ENCODE results near the gene MGRN1. TPM values are rescaled to one million over a fixed set of nuclear protein-coding genes. Genes with fewer than 3 reads are reported as not detected.

MGRN1 gene
- total and polyA plus RNA-seq, 2 donors (not counting 1 experiment from before 2014, with no cell fraction given), result 5.4 to 26.1 TPM

GRCh38 chr16:4680673-4681470 lies 56.2 kb downstream of the MGRN1 start:
- peak overlapping the region in 3 of 4 experiments; percentile 23 to 54 (median 37) for H3K4me3 ChIP-seq (replicated peaks in 1 of 4; ENCODE audit: control extremely low read depth in 1 of 4, insufficient read depth in 1 of 4, low read depth in 3 of 4, low read length in 4 of 4)
- H3K79me2 ChIP-seq (ENCODE audit: control insufficient read depth, insufficient read depth, low read length), result no peaks in the 10 kb centered on the region
- H3K27me3 ChIP-seq (ENCODE audit: control insufficient read depth, insufficient read depth, low read length), result no peaks in the 10 kb centered on the region
- H4K20me1 ChIP-seq (ENCODE audit: control insufficient read depth, extremely low read depth, insufficient read depth, low read length), result no peaks in the 10 kb centered on the region
- H2AFZ ChIP-seq (ENCODE audit: low read length), result no peak overlapping the region
- TF ChIP-seq EZH2 (IDR thresholded peaks at IDR 0.05; ENCODE audit: low read length, missing control alignments), result no peak
- TF ChIP-seq, protein P1, sequence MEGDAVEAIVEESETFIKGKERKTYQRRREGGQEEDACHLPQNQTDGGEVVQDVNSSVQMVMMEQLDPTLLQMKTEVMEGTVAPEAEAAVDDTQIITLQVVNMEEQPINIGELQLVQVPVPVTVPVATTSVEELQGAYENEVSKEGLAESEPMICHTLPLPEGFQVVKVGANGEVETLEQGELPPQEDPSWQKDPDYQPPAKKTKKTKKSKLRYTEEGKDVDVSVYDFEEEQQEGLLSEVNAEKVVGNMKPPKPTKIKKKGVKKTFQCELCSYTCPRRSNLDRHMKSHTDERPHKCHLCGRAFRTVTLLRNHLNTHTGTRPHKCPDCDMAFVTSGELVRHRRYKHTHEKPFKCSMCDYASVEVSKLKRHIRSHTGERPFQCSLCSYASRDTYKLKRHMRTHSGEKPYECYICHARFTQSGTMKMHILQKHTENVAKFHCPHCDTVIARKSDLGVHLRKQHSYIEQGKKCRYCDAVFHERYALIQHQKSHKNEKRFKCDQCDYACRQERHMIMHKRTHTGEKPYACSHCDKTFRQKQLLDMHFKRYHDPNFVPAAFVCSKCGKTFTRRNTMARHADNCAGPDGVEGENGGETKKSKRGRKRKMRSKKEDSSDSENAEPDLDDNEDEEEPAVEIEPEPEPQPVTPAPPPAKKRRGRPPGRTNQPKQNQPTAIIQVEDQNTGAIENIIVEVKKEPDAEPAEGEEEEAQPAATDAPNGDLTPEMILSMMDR (conservative IDR thresholded peaks at IDR 0.05 in 1 of 2, IDR thresholded peaks at IDR 0.05 in 1 of 2; ENCODE audit: low read depth in 1 of 2, low read length in 2 of 2), result no peak
- peaks cover 25% of the 10 kb centered on the region for H3K36me3 ChIP-seq (ENCODE audit: control insufficient read depth, insufficient read depth, low read length)
- H3K27ac ChIP-seq (ENCODE audit: insufficient read depth, low read length), result peak overlapping the region; percentile 71
- no peak for DNase-seq (ENCODE audit: low read depth in 2 of 2)
- no peaks in the 10 kb centered on the region for H3K4me1 ChIP-seq (ENCODE audit: control insufficient read depth, extremely low read depth, insufficient read depth, low read length)
- no peaks in the 10 kb centered on the region for H3K9me3 ChIP-seq (ENCODE audit: control insufficient read depth, insufficient read depth, low read depth, low read length)
- H3K4me2 ChIP-seq (ENCODE audit: extremely low read depth, insufficient read depth, low read length), result peak overlapping the region; percentile 51
- peak overlapping the region; percentile 23 for H3K9ac ChIP-seq (ENCODE audit: insufficient read depth, low read length)

DNA sequence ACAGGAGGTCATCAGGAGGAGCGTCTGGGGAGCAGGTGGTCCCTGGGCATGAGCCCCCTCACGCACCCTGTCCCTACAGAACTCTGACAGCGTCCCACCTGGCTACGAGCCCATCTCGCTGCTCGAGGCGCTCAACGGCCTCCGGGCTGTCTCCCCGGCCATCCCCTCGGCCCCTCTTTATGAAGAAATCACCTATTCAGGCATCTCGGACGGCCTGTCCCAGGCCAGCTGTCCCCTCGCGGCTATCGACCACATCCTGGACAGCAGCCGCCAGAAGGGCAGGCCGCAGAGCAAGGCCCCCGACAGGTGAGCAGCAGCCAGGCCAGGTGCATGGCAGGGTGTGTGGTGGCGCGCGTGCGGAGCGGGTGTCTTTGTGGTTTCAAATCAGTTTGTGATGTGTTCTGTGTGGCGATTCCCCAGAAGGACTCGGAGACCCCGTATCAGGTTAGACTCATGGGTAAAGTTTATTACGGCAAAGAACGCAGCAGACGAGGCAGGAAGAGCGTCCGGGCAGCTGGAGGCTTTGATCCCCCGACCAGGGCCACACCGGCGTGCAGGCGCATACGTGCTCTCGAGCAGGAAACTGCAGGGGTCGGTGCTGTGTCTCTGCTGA lies 57.0 kb downstream of the MGRN1 start:
- no peaks in the 10 kb centered on the region for H3K9me3 ChIP-seq (ENCODE audit: control insufficient read depth, insufficient read depth, low read depth, low read length)
- no peak overlapping the region for H3K9ac ChIP-seq (ENCODE audit: insufficient read depth, low read length)
- no peaks in the 10 kb centered on the region for H3K4me1 ChIP-seq (ENCODE audit: control insufficient read depth, extremely low read depth, insufficient read depth, low read length)
- TF ChIP-seq, protein P1 (conservative IDR thresholded peaks at IDR 0.05 in 1 of 2, IDR thresholded peaks at IDR 0.05 in 1 of 2; ENCODE audit: low read depth in 1 of 2, low read length in 2 of 2), result no peak
- no peak for TF ChIP-seq EZH2 (IDR thresholded peaks at IDR 0.05; ENCODE audit: low read length, missing control alignments)
- no peak for DNase-seq (ENCODE audit: low read depth in 2 of 2)
- no peak overlapping the region for H3K4me3 ChIP-seq (replicated peaks in 1 of 4; ENCODE audit: control extremely low read depth in 1 of 4, insufficient read depth in 1 of 4, low read depth in 3 of 4, low read length in 4 of 4)
- H4K20me1 ChIP-seq (ENCODE audit: control insufficient read depth, extremely low read depth, insufficient read depth, low read length), result no peaks in the 10 kb centered on the region
- no peaks in the 10 kb centered on the region for H3K27me3 ChIP-seq (ENCODE audit: control insufficient read depth, insufficient read depth, low read length)
- H3K27ac ChIP-seq (ENCODE audit: insufficient read depth, low read length), result no peak overlapping the region
- H3K79me2 ChIP-seq (ENCODE audit: control insufficient read depth, insufficient read depth, low read length), result no peaks in the 10 kb centered on the region
- H3K36me3 ChIP-seq (ENCODE audit: control insufficient read depth, insufficient read depth, low read length), result peaks cover 24% of the 10 kb centered on the region
- no peak overlapping the region for H2AFZ ChIP-seq (ENCODE audit: low read length)
- no peak overlapping the region for H3K4me2 ChIP-seq (ENCODE audit: extremely low read depth, insufficient read depth, low read length)

GRCh38 chr16:4682084-4682591 lies 57.5 kb downstream of the MGRN1 start:
- DNase-seq (ENCODE audit: low read depth in 2 of 2), result no peak
- Histone ChIP-seq H3K9me3 (ENCODE audit: control insufficient read depth, insufficient read depth, low read depth, low read length) (no peaks in the 10 kb centered on the region), H3K4me3 (replicated peaks in 1 of 4; ENCODE audit: control extremely low read depth in 1 of 4, insufficient read depth in 1 of 4, low read depth in 3 of 4, low read length in 4 of 4) (no peak overlapping the region), H3K9ac (ENCODE audit: insufficient read depth, low read length) (no peak overlapping the region), H3K79me2 (ENCODE audit: control insufficient read depth, insufficient read depth, low read length) (no peaks in the 10 kb centered on the region), H3K36me3 (ENCODE audit: control insufficient read depth, insufficient read depth, low read length) (peaks cover 24% of the 10 kb centered on the region), H3K27ac (ENCODE audit: insufficient read depth, low read length) (no peak overlapping the region), H3K27me3 (ENCODE audit: control insufficient read depth, insufficient read depth, low read length) (no peaks in the 10 kb centered on the region), H3K4me1 (ENCODE audit: control insufficient read depth, extremely low read depth, insufficient read depth, low read length) (no peaks in the 10 kb centered on the region), H3K4me2 (ENCODE audit: extremely low read depth, insufficient read depth, low read length) (no peak overlapping the region), H2AFZ (ENCODE audit: low read length) (no peak overlapping the region), H4K20me1 (ENCODE audit: control insufficient read depth, extremely low read depth, insufficient read depth, low read length) (no peaks in the 10 kb centered on the region)
- TF ChIP-seq, protein P1 (conservative IDR thresholded peaks at IDR 0.05 in 1 of 2, IDR thresholded peaks at IDR 0.05 in 1 of 2; ENCODE audit: low read depth in 1 of 2, low read length in 2 of 2), result no peak
- no peak for TF ChIP-seq EZH2 (IDR thresholded peaks at IDR 0.05; ENCODE audit: low read length, missing control alignments)

All from fibroblast of lung (primary cell).